Upper lobe of left lung (tissue), 4 donors: Measurements from ENCODE around the gene RGS14.

Source experiments
- CTCF ChIP-seq, 6 experiments: fragments of 450-650 bp in 4 of 6; fragments of 200-600 bp in 2 of 6; sonication (generic) in 2 of 6; IDR thresholded peaks; one replicate each; pipeline ENCODE4 v1.5.1; 2016 to 2019; ENCODE audit warnings: antibody characterized with exemption in 6 of 6
- POLR2A ChIP-seq, 4 donors: fragments of 450-650 bp; IDR thresholded peaks; one replicate each; pipeline ENCODE4 v1.5.1; 2016 to 2017; ENCODE audit warnings: antibody characterized with exemption in 4 of 4, mild to moderate bottlenecking in 2 of 4
- POLR2AphosphoS5 ChIP-seq, 2 donors: sonication (generic); formaldehyde crosslinking; IDR thresholded peaks; one replicate each; pipeline ENCODE4 v1.5.1; 2017; ENCODE audit warnings: antibody characterized with exemption in 2 of 2

- TF ChIP-seq POLR2A (IDR thresholded peaks at IDR 0.05) = no peak
- no peak for TF ChIP-seq CTCF (IDR thresholded peaks at IDR 0.05)
- TF ChIP-seq POLR2AphosphoS5 (IDR thresholded peaks at IDR 0.05) = no peak
Measured at GRCh38 chr5:177386542-177386941, 28.8 kb downstream of the RGS14 start.
